Activated CD8-positive, alpha-beta T cell treated with anti-CD3 and anti-CD28 coated beads for 36 hours (primary cell): ENCODE results near the gene KSR2. TPM values are rescaled to one million over a fixed set of nuclear protein-coding genes. Genes with fewer than 3 reads are reported as not detected.

ENCODE experiments used
- ATAC-seq: fragments of 200-7000 bp; cut with Tn5 transposase; one replicate; pipeline ENCODE4 v1.10.0; 2021; ENCODE audit warnings: mild to moderate bottlenecking, moderate library complexity
- CTCF ChIA-PET: fragments of 350-600 bp; sonication (Branson Sonifier 250); formaldehyde crosslinking; loops from one replicate; lab custom pipeline; 2021; ENCODE audit warnings: antibody characterized with exemption; lab: Charles Lee
- POLR2A ChIA-PET: fragments of 350-600 bp; sonication (Branson Sonifier 250); formaldehyde crosslinking; loops from one replicate; lab custom pipeline; 2021; ENCODE audit warnings: antibody characterized with exemption; lab: Charles Lee
- DNase-seq: peaks from one replicate; pipeline ENCODE4 v3.0.0-alpha.2; 2020
- H3K27ac Mint-ChIP-seq: one replicate; pipeline ENCODE4 v1.8.0; 2021; ENCODE audit warnings: mild to moderate bottlenecking, mixed read lengths
- H3K27me3 Mint-ChIP-seq: one replicate; pipeline ENCODE4 v1.8.0; 2021; ENCODE audit warnings: mixed read lengths
- H3K36me3 Mint-ChIP-seq: one replicate; pipeline ENCODE4 v1.8.0; 2021; ENCODE audit warnings: low read depth, mixed read lengths
- H3K4me1 Mint-ChIP-seq: one replicate; pipeline ENCODE4 v1.8.0; 2021; ENCODE audit warnings: low read depth, mixed read lengths
- H3K4me3 Mint-ChIP-seq: one replicate; pipeline ENCODE4 v1.8.0; 2021; ENCODE audit warnings: mild to moderate bottlenecking, moderate library complexity, mixed read lengths
- H3K9me3 Mint-ChIP-seq: one replicate; pipeline ENCODE4 v1.8.0; 2021; ENCODE audit warnings: mixed read lengths
- CTCF ChIP-seq: fragments of 200-600 bp; IDR thresholded peaks from one replicate; pipeline ENCODE4 v1.8.0; 2022; ENCODE audit warnings: antibody characterized with exemption, mild to moderate bottlenecking
- intact Hi-C: fragments of 100-400 bp; cut with micrococcal nuclease; formaldehyde crosslinking; loops from one replicate; pipeline ENCODE4 v1.10.0; 2022
- total RNA-seq, 2 experiments: library from RNA; stranded (reverse); gene quantifications; one replicate each; pipeline ENCODE4 v1.2.3, GENCODE V29; 2021

Gene KSR2
- total RNA-seq, 2 experiments from 2014 or later = 0.02 TPM; not detected in 1

GRCh38 chr12:117506333-117506732 is 462.5 kb downstream of the KSR2 start:
- Mint-ChIP-seq H3K27me3 (peaks cover 3% of the 10 kb centered on the region), H3K9me3 (no peaks in the 10 kb centered on the region), H3K36me3 (no peaks in the 10 kb centered on the region), H3K4me1 (no peaks in the 10 kb centered on the region), H3K4me3 (no peak overlapping the region), H3K27ac (no peak overlapping the region)
- DNase-seq (no peak), ATAC-seq (no peak)
- POLR2A ChIA-PET = no interaction called here
- intact Hi-C loops = no loop called here
- TF ChIP-seq CTCF = no peak
- CTCF ChIA-PET = no interaction called here

GRCh38 chr12:117502633-117503032 is 466.2 kb downstream of the KSR2 start:
- Mint-ChIP-seq H3K9me3 (no peaks in the 10 kb centered on the region), H3K27me3 (peaks cover 6% of the 10 kb centered on the region), H3K4me3 (no peak overlapping the region), H3K27ac (no peak overlapping the region), H3K4me1 (no peaks in the 10 kb centered on the region), H3K36me3 (no peaks in the 10 kb centered on the region)
- ChIA-PET POLR2A (no interaction called here), CTCF (no interaction called here)
- TF ChIP-seq CTCF = no peak
- intact Hi-C loops = no loop called here
- no peak for DNase-seq
- no peak for ATAC-seq

- CTCF ChIA-PET = no interaction called here
- H3K27ac Mint-ChIP-seq = no peak overlapping the region
- no peaks in the 10 kb centered on the region for H3K4me1 Mint-ChIP-seq
- DNase-seq (no peak), ATAC-seq (no peak)
- no peak for TF ChIP-seq CTCF
- H3K4me3 Mint-ChIP-seq = no peak overlapping the region
- peaks cover 6% of the 10 kb centered on the region for H3K27me3 Mint-ChIP-seq
- H3K9me3 Mint-ChIP-seq = no peaks in the 10 kb centered on the region
- no peaks in the 10 kb centered on the region for H3K36me3 Mint-ChIP-seq
- POLR2A ChIA-PET = no interaction called here
- intact Hi-C loops = no loop called here
Measured at GRCh38 chr12:117502233-117502632, 466.6 kb downstream of the KSR2 start.

GRCh38 chr12:117501076-117501869 is 467.5 kb downstream of the KSR2 start:
- H3K4me1 Mint-ChIP-seq = no peaks in the 10 kb centered on the region
- ChIA-PET POLR2A (no interaction called here), CTCF (no interaction called here)
- DNase-seq (no peak), ATAC-seq (no peak)
- TF ChIP-seq CTCF = no peak
- H3K27me3 Mint-ChIP-seq = peaks cover 6% of the 10 kb centered on the region
- intact Hi-C loops = no loop called here
- no peak overlapping the region for H3K4me3 Mint-ChIP-seq
- H3K27ac Mint-ChIP-seq = no peak overlapping the region
- no peaks in the 10 kb centered on the region for H3K9me3 Mint-ChIP-seq
- no peaks in the 10 kb centered on the region for H3K36me3 Mint-ChIP-seq

GRCh38 chr12:117499759-117500485 is 468.9 kb downstream of the KSR2 start:
- no peak for TF ChIP-seq CTCF

More at GRCh38 chr12:117499759-117500485, 468.9 kb downstream of the KSR2 start:
- no peaks in the 10 kb centered on the region for H3K4me1 Mint-ChIP-seq
- ATAC-seq (no peak), DNase-seq (no peak)
- POLR2A ChIA-PET = no interaction called here
- CTCF ChIA-PET = no interaction called here
- H3K36me3 Mint-ChIP-seq = no peaks in the 10 kb centered on the region
- peaks cover 3% of the 10 kb centered on the region for H3K27me3 Mint-ChIP-seq
- H3K4me3 Mint-ChIP-seq = no peak overlapping the region
- no peaks in the 10 kb centered on the region for H3K9me3 Mint-ChIP-seq
- intact Hi-C loops = no loop called here
- H3K27ac Mint-ChIP-seq = no peak overlapping the region
